AG04450 (cell line): ENCODE results near the gene CNNM2. TPM values are rescaled to one million over a fixed set of nuclear protein-coding genes. Genes with fewer than 3 reads are reported as not detected.

ENCODE experiments used
- CTCF ChIA-PET: fragments of 300-600, 350-600 bp; formaldehyde crosslinking; extraction: SDS; loops from one replicate; lab custom pipeline; 2022; ENCODE audit warnings: antibody characterized with exemption, inconsistent platforms; lab: Charles Lee
- POLR2A ChIA-PET: fragments of 350-600 bp; formaldehyde crosslinking; extraction: SDS; loops from one replicate; lab custom pipeline; 2021; ENCODE audit warnings: antibody characterized with exemption, inconsistent platforms; lab: Yijun Ruan, JAX
- DNase-seq: peaks from one replicate; pipeline ENCODE4 v3.0.0-alpha.2; 2011; ENCODE audit warnings: low read depth, low spot score
- H3K27ac ChIP-seq: one replicate; pipeline ENCODE4 v1.5.1; 2012; ENCODE audit warnings: low read depth, low read length, control low read depth
- H3K27me3 ChIP-seq: one replicate; pipeline ENCODE4 v1.6.0; 2012; ENCODE audit warnings: low read length; ENCODE audit not compliant: control insufficient read depth, insufficient read depth
- H3K4me3 ChIP-seq: 2 replicates; pipeline ENCODE4 v1.5.1; 2011; ENCODE audit warnings: mild to moderate bottlenecking, low read depth, low read length, control low read depth
- H3K9me3 ChIP-seq: 2 replicates; pipeline ENCODE4 v1.5.1; 2012; ENCODE audit warnings: low read length; ENCODE audit not compliant: control insufficient read depth, insufficient read depth
- CTCF ChIP-seq: IDR thresholded peaks from 2 replicates; pipeline ENCODE4 v1.5.1; 2011; ENCODE audit warnings: low read depth, low read length, control low read depth, inconsistent platforms
- polyA plus RNA-seq: library from polyadenylated mRNA; depleted of rRNA; stranded (reverse); fragments of >200 nt; gene quantifications from 2 replicates; pipeline ENCODE4 v1.2.3, GENCODE V29; 2011

Gene CNNM2
- polyA plus RNA-seq, 1 experiment = 5.2 TPM

GRCh38 chr10:102894466-102895213 is 23.5 kb upstream of the CNNM2 start:
- ChIA-PET POLR2A (no interaction called here), CTCF (no interaction called here)
- no peak overlapping the region for H3K4me3 ChIP-seq
- TF ChIP-seq CTCF = no peak
- DNase-seq = no peak
- no peaks in the 10 kb centered on the region for H3K9me3 ChIP-seq
- no peaks in the 10 kb centered on the region for H3K27me3 ChIP-seq
- H3K27ac ChIP-seq = no peak overlapping the region

GRCh38 chr10:102900006-102900405 is 18.1 kb upstream of the CNNM2 start:
- DNase-seq = no peak
- H3K27me3 ChIP-seq = no peaks in the 10 kb centered on the region
- no peak overlapping the region for H3K4me3 ChIP-seq
- no peaks in the 10 kb centered on the region for H3K9me3 ChIP-seq
- POLR2A ChIA-PET = interaction anchor here (0.7 kb wide), 1 partner anchor 65 kb away, joined by 4 read pairs; no protein-coding TSS in a partner anchor
- TF ChIP-seq CTCF = no peak
- CTCF ChIA-PET = interaction anchor here (1.8 to 8.5 kb wide), 5 partner anchors 12 to 146 kb away, joined by 6 to 151 read pairs (median 19); partner anchors contain the start of gene CYP17A1
- H3K27ac ChIP-seq = no peak overlapping the region

GRCh38 chr10:102904346-102904745 is 13.7 kb upstream of the CNNM2 start:
- ChIA-PET CTCF (interaction anchor here (0.5 to 8.5 kb wide), 3 partner anchors 70 to 200 kb away, joined by 3 to 151 read pairs (median 3); partner anchors contain the start of gene CYP17A1), POLR2A (no interaction called here)
- H3K27me3 ChIP-seq = no peaks in the 10 kb centered on the region
- H3K27ac ChIP-seq = no peak overlapping the region
- no peak overlapping the region for H3K4me3 ChIP-seq
- no peak for DNase-seq
- no peak for TF ChIP-seq CTCF
- no peaks in the 10 kb centered on the region for H3K9me3 ChIP-seq

- no peak for TF ChIP-seq CTCF
- H3K27ac ChIP-seq = no peak overlapping the region
- CTCF ChIA-PET = interaction anchor here (0.6 kb wide), 1 partner anchor 53 kb away, joined by 3 read pairs; no protein-coding TSS in a partner anchor
Observed at GRCh38 chr10:102906507-102906906, 11.6 kb upstream of the CNNM2 start.

GRCh38 chr10:102914781-102915180 is 3.3 kb upstream of the CNNM2 start:
- no peaks in the 10 kb centered on the region; the same call in 1 of the 2 replicates for H3K9me3 ChIP-seq
- H3K27ac ChIP-seq = no peak overlapping the region
- no peak overlapping the region for H3K4me3 ChIP-seq
- DNase-seq = no peak
- H3K27me3 ChIP-seq = peaks cover 4% of the 10 kb centered on the region
- ChIA-PET CTCF (interaction anchor here (4.1 to 4.9 kb wide), 3 partner anchors 13 to 330 kb away, joined by 17 to 46 read pairs (median 43); no protein-coding TSS in a partner anchor), POLR2A (no interaction called here)
- TF ChIP-seq CTCF = no peak

More at GRCh38 chr10:102906507-102906906, 11.6 kb upstream of the CNNM2 start:
- Histone ChIP-seq H3K9me3 (no peaks in the 10 kb centered on the region), H3K27me3 (no peaks in the 10 kb centered on the region), H3K4me3 (no peak overlapping the region)
- POLR2A ChIA-PET = no interaction called here
- no peak for DNase-seq
